ENCODE results near the gene GGTA1. TPM values are rescaled to one million over a fixed set of nuclear protein-coding genes. Genes with fewer than 3 reads are reported as not detected.

The GGTA1 gene
- not detected in 2 replicates for total RNA-seq

DNA sequence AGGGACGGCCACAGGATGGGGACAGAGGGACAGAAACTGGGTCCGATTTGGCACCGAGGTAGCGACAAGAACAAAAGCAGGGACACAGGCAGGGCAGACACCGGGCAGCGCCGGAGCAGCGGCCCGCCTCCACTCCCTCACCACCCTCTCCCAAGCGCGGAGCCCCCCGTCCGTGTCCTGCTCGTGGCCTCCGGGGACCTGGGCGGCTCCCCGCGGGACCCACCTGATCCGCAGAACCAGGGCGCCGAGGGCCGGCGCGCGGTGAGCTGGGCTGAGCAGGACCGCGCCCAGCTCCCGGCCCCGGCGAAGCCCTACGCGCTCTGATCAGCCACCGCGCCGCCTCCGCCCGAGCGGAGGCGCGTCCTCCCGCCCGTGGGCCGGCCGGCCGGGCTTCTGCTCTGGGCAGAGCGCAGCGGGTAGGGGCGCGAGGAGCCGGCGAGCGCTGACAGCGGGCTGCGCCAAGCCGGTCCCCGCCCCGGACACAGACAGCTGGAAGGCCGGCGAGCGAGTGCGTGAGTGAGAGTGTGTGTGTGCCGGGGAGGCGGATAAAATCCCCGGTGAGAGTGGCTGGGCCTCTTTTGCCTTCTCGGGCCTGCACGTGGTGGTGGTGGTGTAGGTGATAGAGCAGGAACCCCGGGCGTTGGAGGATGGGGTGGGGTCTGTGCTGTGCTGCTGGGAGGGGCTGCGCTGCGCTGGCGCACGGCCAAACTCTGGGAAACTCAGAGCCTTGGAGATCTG lies at the start of gene GGTA1:
TSS of gene GGTA1 (minus strand) at position 418 of the 738 bp plus-strand sequence. CDS start 31,922 bp downstream, outside the sequence.

Other genes with a start within 250 kb of the GGTA1 start
- gene GSN, start 231.7 kb downstream of the GGTA1 start, total RNA-seq: 400 and 411 TPM in 2 replicates
- gene STOM, start 129.6 kb downstream of the GGTA1 start, total RNA-seq: 366 and 500 TPM in 2 replicates
- gene DAB2IP, start 151.8 kb upstream of the GGTA1 start, total RNA-seq: 7.5 and 12.2 TPM in 2 replicates

Measured in smooth muscle cell of bladder (primary cell).